ENCODE measurements around the gene NACC1. TPM values are rescaled to one million over a fixed set of nuclear protein-coding genes. Genes with fewer than 3 reads are reported as not detected.

Gene NACC1
- total and polyA plus RNA-seq, 2 experiments from 2014 or later = 11.1 to 35.0 TPM

DNA sequence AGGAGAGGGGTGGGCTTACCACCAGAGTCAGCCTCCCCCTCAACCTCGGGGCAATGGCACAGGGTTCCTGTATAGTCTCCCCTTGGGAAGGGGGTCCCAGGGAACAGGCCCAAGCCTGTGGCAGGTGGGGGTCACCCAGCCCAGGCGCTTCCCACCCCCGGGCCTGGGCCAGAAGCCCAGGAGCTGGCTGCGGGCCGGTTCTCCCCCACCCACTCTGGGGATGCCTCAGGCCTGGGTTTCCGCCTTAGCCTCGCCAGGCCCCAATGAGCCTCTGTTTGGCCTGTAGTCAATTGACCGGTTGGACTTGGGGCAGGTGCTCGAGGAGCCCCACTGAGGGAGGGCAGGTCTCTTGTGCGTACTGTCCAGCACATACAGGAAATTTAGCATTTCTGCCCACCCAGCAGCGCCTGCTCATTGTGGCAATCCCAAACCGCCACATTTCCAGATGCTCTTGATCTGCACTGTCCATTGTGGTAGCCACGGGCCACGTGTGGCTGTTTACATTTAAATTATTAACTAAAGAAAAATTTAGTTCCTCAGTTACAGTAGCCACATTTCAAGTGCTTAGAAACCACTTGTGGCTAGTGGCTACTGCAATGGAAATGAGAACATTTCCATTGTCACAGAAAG lies 25.3 kb upstream of the NACC1 start:
- Histone ChIP-seq H2AFZ (no peak overlapping the region), H3K4me1 (ENCODE audit: insufficient read depth) (peaks cover 45% of the 10 kb centered on the region), H3K9me2 (replicated peaks; ENCODE audit: insufficient read depth) (no peaks in the 10 kb centered on the region), H3K36me3 (replicated peaks; ENCODE audit: insufficient read depth, low read depth) (no peaks in the 10 kb centered on the region), H3K79me2 (no peaks in the 10 kb centered on the region), H3K4me3 (no peak overlapping the region), H3K4me2 (no peak overlapping the region), H3K27ac (peak overlapping the region; percentile 87), H3K27me3 (peaks cover 42% of the 10 kb centered on the region), H4K20me1 (ENCODE audit: insufficient read depth, poor library complexity, severe bottlenecking) (peaks cover 5% of the 10 kb centered on the region), H3K9me3 (ENCODE audit: low read depth) (no peaks in the 10 kb centered on the region)
- TF ChIP-seq, protein P1, sequence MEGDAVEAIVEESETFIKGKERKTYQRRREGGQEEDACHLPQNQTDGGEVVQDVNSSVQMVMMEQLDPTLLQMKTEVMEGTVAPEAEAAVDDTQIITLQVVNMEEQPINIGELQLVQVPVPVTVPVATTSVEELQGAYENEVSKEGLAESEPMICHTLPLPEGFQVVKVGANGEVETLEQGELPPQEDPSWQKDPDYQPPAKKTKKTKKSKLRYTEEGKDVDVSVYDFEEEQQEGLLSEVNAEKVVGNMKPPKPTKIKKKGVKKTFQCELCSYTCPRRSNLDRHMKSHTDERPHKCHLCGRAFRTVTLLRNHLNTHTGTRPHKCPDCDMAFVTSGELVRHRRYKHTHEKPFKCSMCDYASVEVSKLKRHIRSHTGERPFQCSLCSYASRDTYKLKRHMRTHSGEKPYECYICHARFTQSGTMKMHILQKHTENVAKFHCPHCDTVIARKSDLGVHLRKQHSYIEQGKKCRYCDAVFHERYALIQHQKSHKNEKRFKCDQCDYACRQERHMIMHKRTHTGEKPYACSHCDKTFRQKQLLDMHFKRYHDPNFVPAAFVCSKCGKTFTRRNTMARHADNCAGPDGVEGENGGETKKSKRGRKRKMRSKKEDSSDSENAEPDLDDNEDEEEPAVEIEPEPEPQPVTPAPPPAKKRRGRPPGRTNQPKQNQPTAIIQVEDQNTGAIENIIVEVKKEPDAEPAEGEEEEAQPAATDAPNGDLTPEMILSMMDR (IDR thresholded peaks at IDR 0.05; ENCODE audit: poor library complexity) = no peak
- no peak for TF ChIP-seq EZH2phosphoT487 (IDR thresholded peaks at IDR 0.05; ENCODE audit: low read depth, severe bottlenecking, unreplicated experiment)
- TF ChIP-seq EZH2 (IDR thresholded peaks at IDR 0.05; ENCODE audit: borderline replicate concordance) = no peak
- 93% methylated on average over 13 of the region's 14 CpGs for WGBS (ENCODE audit: low lambda C conversion rate, missing lambda C conversion rate)
- no peak for DNase-seq (ENCODE audit: low spot score)

DNA sequence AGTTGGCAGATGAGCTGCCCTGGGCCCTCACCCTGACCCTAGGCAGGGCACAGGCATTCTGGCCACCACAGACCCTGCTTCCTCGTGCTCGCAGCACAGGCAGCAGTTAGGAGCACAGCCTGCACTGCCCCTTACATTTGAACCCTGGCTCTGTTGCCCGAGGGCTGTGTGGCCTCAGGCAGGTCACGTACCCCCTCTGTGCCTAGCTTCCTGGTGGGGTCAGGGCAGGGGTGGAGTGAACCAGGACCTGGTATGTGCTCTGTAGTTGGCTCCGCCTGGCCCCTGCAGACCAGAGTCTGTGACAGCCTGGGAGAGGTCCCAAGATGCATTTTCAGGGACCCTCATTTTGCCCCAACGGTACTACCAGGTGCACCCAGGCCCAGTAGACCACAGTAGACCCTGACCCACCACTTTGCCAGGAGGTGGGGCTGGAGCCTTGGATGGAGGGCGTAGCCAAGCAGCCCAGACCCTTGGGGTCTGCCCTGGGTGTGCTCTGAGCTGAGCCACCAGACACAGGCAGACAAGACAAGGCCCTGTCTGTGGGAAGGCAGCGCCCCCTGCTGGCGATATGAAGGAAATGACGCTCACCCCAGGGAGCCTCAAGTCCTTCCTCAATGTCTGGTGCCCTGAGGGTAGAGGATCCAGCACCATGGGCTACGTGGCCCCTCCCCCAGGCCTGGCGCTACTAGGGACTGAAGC lies 24.5 kb upstream of the NACC1 start:
- peak overlapping the region; percentile 20 for H3K27ac ChIP-seq
- H3K27me3 ChIP-seq = peaks cover 49% of the 10 kb centered on the region
- no peaks in the 10 kb centered on the region for H3K9me3 ChIP-seq (ENCODE audit: low read depth)
- no peak overlapping the region for H3K4me3 ChIP-seq
- peaks cover 7% of the 10 kb centered on the region for H4K20me1 ChIP-seq (ENCODE audit: insufficient read depth, poor library complexity, severe bottlenecking)
- H3K4me2 ChIP-seq = no peak overlapping the region
- DNase-seq (ENCODE audit: low spot score) = peak; percentile 87
- H3K79me2 ChIP-seq = no peaks in the 10 kb centered on the region
- no peak overlapping the region for H2AFZ ChIP-seq
- peaks cover 53% of the 10 kb centered on the region for H3K4me1 ChIP-seq (ENCODE audit: insufficient read depth)
- no peak for TF ChIP-seq EZH2 (IDR thresholded peaks at IDR 0.05; ENCODE audit: borderline replicate concordance)
- TF ChIP-seq, protein P1 (IDR thresholded peaks at IDR 0.05; ENCODE audit: poor library complexity) = peak; percentile 88
- H3K36me3 ChIP-seq (replicated peaks; ENCODE audit: insufficient read depth, low read depth) = no peaks in the 10 kb centered on the region
- WGBS (ENCODE audit: low lambda C conversion rate, missing lambda C conversion rate) = 47% methylated on average over 12 of the region's 12 CpGs
- no peaks in the 10 kb centered on the region for H3K9me2 ChIP-seq (replicated peaks; ENCODE audit: insufficient read depth)

DNA sequence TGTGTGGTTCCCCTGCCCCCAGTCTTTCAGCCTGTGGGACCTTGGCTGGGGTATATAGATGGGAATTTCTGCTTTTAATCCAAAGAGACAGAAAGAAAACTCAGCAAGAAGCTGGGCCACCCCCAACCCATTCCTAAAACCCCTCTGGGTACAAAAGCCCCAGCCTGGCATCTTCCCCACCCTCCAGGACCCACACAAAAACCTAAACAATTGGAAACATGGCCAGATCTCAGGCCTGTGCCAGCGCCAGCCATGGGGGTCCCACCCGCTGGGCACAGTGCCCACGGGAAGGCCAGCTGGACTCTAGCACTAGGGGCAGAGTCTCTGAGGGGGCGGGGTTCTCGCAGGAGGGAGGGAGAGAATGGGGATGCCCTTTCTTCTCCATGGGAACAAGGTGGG lies 24.0 kb upstream of the NACC1 start:
- Histone ChIP-seq H4K20me1 (ENCODE audit: insufficient read depth, poor library complexity, severe bottlenecking) (peaks cover 9% of the 10 kb centered on the region), H3K9me3 (ENCODE audit: low read depth) (no peaks in the 10 kb centered on the region), H2AFZ (no peak overlapping the region), H3K9me2 (replicated peaks; ENCODE audit: insufficient read depth) (no peaks in the 10 kb centered on the region), H3K4me1 (ENCODE audit: insufficient read depth) (peaks cover 59% of the 10 kb centered on the region), H3K4me2 (no peak overlapping the region), H3K4me3 (no peak overlapping the region), H3K36me3 (replicated peaks; ENCODE audit: insufficient read depth, low read depth) (no peaks in the 10 kb centered on the region), H3K79me2 (no peaks in the 10 kb centered on the region), H3K27me3 (peaks cover 54% of the 10 kb centered on the region), H3K27ac (no peak overlapping the region)
- DNase-seq (ENCODE audit: low spot score) = no peak
- 33% methylated on average over 5 of the region's 5 CpGs for WGBS (ENCODE audit: low lambda C conversion rate, missing lambda C conversion rate)
- TF ChIP-seq EZH2phosphoT487 (IDR thresholded peaks at IDR 0.05; ENCODE audit: low read depth, severe bottlenecking, unreplicated experiment) = no peak
- TF ChIP-seq EZH2 (IDR thresholded peaks at IDR 0.05; ENCODE audit: borderline replicate concordance) = no peak
- TF ChIP-seq, protein P1 (IDR thresholded peaks at IDR 0.05; ENCODE audit: poor library complexity) = no peak

Data from hepatocyte (in vitro differentiated cells).